ENCODE measurements around the gene BCL10.

GRCh38 chr1:85318217-85318616 is 41.8 kb upstream of the BCL10 start:
- TF ChIP-seq CTCF (IDR thresholded peaks at IDR 0.05) (no peak), POLR2A (IDR thresholded peaks at IDR 0.05) (no peak)

Measured in gastroesophageal sphincter (tissue), 3 donors.